KMS-11 (cell line): Measurements from ENCODE around the gene GASK1B.

Source experiments
- H2AFZ ChIP-seq: fragments of 200-600 bp; sonication (generic); 2 replicates; pipeline ENCODE4 v1.6.1; 2016; ENCODE audit warnings: antibody characterized with exemption, mixed run types, low read depth
- H3K27ac ChIP-seq: fragments of 200-600 bp; sonication (generic); 2 replicates; pipeline ENCODE4 v1.6.1; 2016; ENCODE audit warnings: mild to moderate bottlenecking, mixed run types
- H3K27me3 ChIP-seq: fragments of 200-600 bp; sonication (generic); 2 replicates; pipeline ENCODE4 v1.6.1; 2017; ENCODE audit warnings: mild to moderate bottlenecking, low read depth, mixed run types, moderate library complexity; ENCODE audit not compliant: insufficient read depth
- H3K36me3 ChIP-seq: fragments of 200-600 bp; sonication (generic); 2 replicates; pipeline ENCODE4 v1.6.1; 2017; ENCODE audit warnings: mild to moderate bottlenecking, mixed run types; ENCODE audit not compliant: insufficient read depth
- H3K4me1 ChIP-seq: fragments of 200-600 bp; sonication (generic); 2 replicates; pipeline ENCODE4 v1.6.1; 2016; ENCODE audit warnings: mild to moderate bottlenecking, low read depth, mixed run types; ENCODE audit not compliant: poor library complexity, severe bottlenecking
- H3K4me2 ChIP-seq: fragments of 200-600 bp; sonication (generic); 2 replicates; pipeline ENCODE4 v1.7.0; 2016; ENCODE audit warnings: mild to moderate bottlenecking, mixed run types
- H3K4me3 ChIP-seq: fragments of 200-600 bp; sonication (generic); IDR thresholded peaks from 2 replicates; pipeline ENCODE4 v1.6.1; 2017; ENCODE audit warnings: low read depth, low read length, mixed read lengths; ENCODE audit not compliant: insufficient read depth
- H3K79me2 ChIP-seq: fragments of 200-600 bp; sonication (generic); 2 replicates; pipeline ENCODE4 v1.6.1; 2016; ENCODE audit warnings: low read depth, mixed run types; ENCODE audit not compliant: insufficient read depth
- H3K9ac ChIP-seq: fragments of 200-600 bp; sonication (generic); 2 replicates; pipeline ENCODE4 v1.6.1; 2016; ENCODE audit warnings: mild to moderate bottlenecking, mixed run types
- H4K20me1 ChIP-seq: fragments of 200-600 bp; sonication (generic); 2 replicates; pipeline ENCODE4 v1.6.1; 2016; ENCODE audit warnings: mild to moderate bottlenecking, mixed run types; ENCODE audit not compliant: insufficient read depth
- CTCF ChIP-seq: fragments of 200-600 bp; sonication (generic); conservative IDR thresholded peaks from 2 replicates; pipeline ENCODE4 v1.6.1; 2017; ENCODE audit warnings: low read depth, mild to moderate bottlenecking, antibody characterized with exemption, low read length, moderate library complexity, mixed read lengths

GASK1B gene

GRCh38 chr4:158172261-158173258 lies at the start of gene GASK1B:
Gene GASK1B (minus strand): TSS chr4:158173025. CDS start chr4:158171375, 1,650 bp downstream.
- H3K4me3 ChIP-seq: no peak within 1 kb of the TSS
- peak; percentile 85 for TF ChIP-seq CTCF
- peak within 1 kb of the TSS; percentile 56 for H3K4me2 ChIP-seq
- no peaks in the 10 kb centered on the region for H3K79me2 ChIP-seq
- no peaks in the 10 kb centered on the region for H3K36me3 ChIP-seq
- no peak within 1 kb of the TSS for H3K27ac ChIP-seq
- H3K27me3 ChIP-seq: no peaks in the 10 kb centered on the region
- no peaks in the 10 kb centered on the region for H4K20me1 ChIP-seq
- no peak within 1 kb of the TSS for H3K9ac ChIP-seq
- peak within 1 kb of the TSS; percentile 50 for H2AFZ ChIP-seq
- peaks cover 10% of the 10 kb centered on the region for H3K4me1 ChIP-seq

GRCh38 chr4:158219623-158220022 lies 46.8 kb upstream of the GASK1B start:
- Histone ChIP-seq H3K36me3 (no peaks in the 10 kb centered on the region), H3K27me3 (no peaks in the 10 kb centered on the region), H3K79me2 (no peaks in the 10 kb centered on the region), H2AFZ (no peak overlapping the region), H3K4me1 (no peaks in the 10 kb centered on the region), H4K20me1 (no peaks in the 10 kb centered on the region), H3K4me2 (no peak overlapping the region), H3K4me3 (no peak overlapping the region), H3K27ac (no peak overlapping the region), H3K9ac (no peak overlapping the region)
- no peak for TF ChIP-seq CTCF

GRCh38 chr4:158217763-158218162 lies 44.9 kb upstream of the GASK1B start:
- Histone ChIP-seq H3K36me3 (no peaks in the 10 kb centered on the region), H2AFZ (no peak overlapping the region), H3K27me3 (no peaks in the 10 kb centered on the region), H3K79me2 (no peaks in the 10 kb centered on the region), H3K4me3 (no peak overlapping the region), H3K4me2 (no peak overlapping the region), H3K27ac (no peak overlapping the region), H4K20me1 (no peaks in the 10 kb centered on the region), H3K4me1 (no peaks in the 10 kb centered on the region), H3K9ac (no peak overlapping the region)
- TF ChIP-seq CTCF: no peak

GRCh38 chr4:158214856-158215255 lies 42.0 kb upstream of the GASK1B start:
- no peak overlapping the region for H3K9ac ChIP-seq
- no peak overlapping the region for H2AFZ ChIP-seq
- no peak overlapping the region for H3K4me2 ChIP-seq
- H3K4me3 ChIP-seq: no peak overlapping the region
- H3K79me2 ChIP-seq: no peaks in the 10 kb centered on the region
- no peaks in the 10 kb centered on the region for H3K27me3 ChIP-seq
- H3K4me1 ChIP-seq: no peaks in the 10 kb centered on the region
- no peaks in the 10 kb centered on the region for H3K36me3 ChIP-seq
- no peaks in the 10 kb centered on the region for H4K20me1 ChIP-seq
- no peak overlapping the region for H3K27ac ChIP-seq
- TF ChIP-seq CTCF: no peak
